Karpas-422 (cell line): Measurements from ENCODE around the gene ENPP3. TPM values are rescaled to one million over a fixed set of nuclear protein-coding genes. Genes with fewer than 3 reads are reported as not detected.

Experiments
- DNase-seq: peaks from one replicate; pipeline ENCODE4 v3.0.0-alpha.2; 2015
- H2AFZ ChIP-seq: fragments of 200-600 bp; sonication (generic); 2 replicates; pipeline ENCODE4 v1.6.1; 2014; ENCODE audit warnings: antibody characterized with exemption, low read length, mixed read lengths
- H3K27ac ChIP-seq: fragments of 200-600 bp; sonication (generic); 2 replicates; pipeline ENCODE4 v1.5.1; 2014; ENCODE audit warnings: mild to moderate bottlenecking, low read length, moderate library complexity
- H3K27me3 ChIP-seq: fragments of 200-600 bp; sonication (generic); 2 replicates; pipeline ENCODE4 v1.6.1; 2014; ENCODE audit warnings: low read length, mixed read lengths
- H3K36me3 ChIP-seq: fragments of 200-600 bp; sonication (generic); 2 replicates; pipeline ENCODE4 v1.6.1; 2014; ENCODE audit warnings: low read length, mixed read lengths; ENCODE audit not compliant: insufficient read depth
- H3K4me1 ChIP-seq: fragments of 200-600 bp; sonication (generic); 2 replicates; pipeline ENCODE4 v1.6.1; 2014; ENCODE audit warnings: mild to moderate bottlenecking, low read length, mixed read lengths
- H3K4me2 ChIP-seq: fragments of 200-600 bp; sonication (generic); 2 replicates; pipeline ENCODE4 v1.6.1; 2014; ENCODE audit warnings: low read length, low read depth, mild to moderate bottlenecking; ENCODE audit not compliant: poor library complexity, severe bottlenecking
- H3K4me3 ChIP-seq: fragments of 200-600 bp; sonication (generic); 2 replicates; pipeline ENCODE4 v1.5.1; 2014; ENCODE audit warnings: mild to moderate bottlenecking, antibody characterized with exemption, low read length, mixed read lengths
- H3K79me2 ChIP-seq: fragments of 200-600 bp; sonication (generic); 2 replicates; pipeline ENCODE4 v1.6.1; 2014; ENCODE audit warnings: mild to moderate bottlenecking, low read length, mixed read lengths
- H3K9ac ChIP-seq: fragments of 200-600 bp; sonication (generic); 2 replicates; pipeline ENCODE4 v1.6.0; 2014; ENCODE audit warnings: low read length
- H3K9me2 ChIP-seq: fragments of 200-600 bp; sonication (generic), shearing (Covaris generic); replicated peaks from 2 replicates; pipeline ENCODE4 v1.6.0; 2014; ENCODE audit warnings: mild to moderate bottlenecking, low read length, moderate library complexity; ENCODE audit not compliant: insufficient read depth
- H3K9me3 ChIP-seq: fragments of 300-700, 200-600 bp; sonication (generic); 2 replicates; pipeline ENCODE4 v1.6.1; 2014; ENCODE audit warnings: low read length, mixed read lengths
- H4K20me1 ChIP-seq: fragments of 200-600 bp; sonication (generic); 2 replicates; pipeline ENCODE4 v1.6.1; 2014; ENCODE audit warnings: mild to moderate bottlenecking, antibody characterized with exemption, low read length, low read depth; ENCODE audit not compliant: insufficient read depth
- total RNA-seq: library from RNA; depleted of rRNA; stranded (reverse); fragments of >200 nt; shearing (Covaris generic); gene quantifications from 2 replicates; pipeline ENCODE4 v1.2.3, GENCODE V29; 2014; ENCODE audit warnings: low replicate concordance

ENPP3 gene
- total RNA-seq, 1 experiment from 2014 or later = not detected

DNA sequence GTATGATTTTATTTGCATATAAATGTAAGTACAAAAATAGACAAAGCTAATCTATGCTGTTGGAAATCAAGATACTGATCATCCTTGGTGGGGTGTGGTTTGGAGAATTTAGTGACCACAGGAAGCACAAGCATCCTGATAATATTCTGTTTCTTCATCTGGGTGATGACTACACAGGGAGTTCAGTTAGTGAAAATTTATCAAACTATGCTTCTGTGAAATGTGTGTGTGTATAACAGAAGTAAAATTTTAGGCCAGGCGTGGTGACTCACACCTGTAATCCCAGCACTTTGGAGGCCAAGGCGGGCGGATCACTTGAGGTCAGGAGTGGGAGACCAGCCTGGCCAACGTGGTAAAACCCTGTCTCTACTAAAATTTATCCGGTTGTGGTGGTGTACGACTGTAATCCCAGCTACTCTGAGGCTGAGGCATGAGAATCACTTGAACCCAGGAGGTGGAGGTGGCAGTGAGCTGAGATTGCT, 20.6 kb downstream of the ENPP3 start:
- Histone ChIP-seq H3K9me2 (no peaks in the 10 kb centered on the region), H3K9ac (no peak overlapping the region), H3K36me3 (no peaks in the 10 kb centered on the region), H3K4me2 (no peak overlapping the region), H3K27ac (no peak overlapping the region), H3K79me2 (no peaks in the 10 kb centered on the region), H3K4me1 (no peaks in the 10 kb centered on the region), H4K20me1 (no peaks in the 10 kb centered on the region), H3K9me3 (no peaks in the 10 kb centered on the region), H3K27me3 (no peaks in the 10 kb centered on the region), H2AFZ (no peak overlapping the region), H3K4me3 (no peak overlapping the region)
- DNase-seq = no peak

DNA sequence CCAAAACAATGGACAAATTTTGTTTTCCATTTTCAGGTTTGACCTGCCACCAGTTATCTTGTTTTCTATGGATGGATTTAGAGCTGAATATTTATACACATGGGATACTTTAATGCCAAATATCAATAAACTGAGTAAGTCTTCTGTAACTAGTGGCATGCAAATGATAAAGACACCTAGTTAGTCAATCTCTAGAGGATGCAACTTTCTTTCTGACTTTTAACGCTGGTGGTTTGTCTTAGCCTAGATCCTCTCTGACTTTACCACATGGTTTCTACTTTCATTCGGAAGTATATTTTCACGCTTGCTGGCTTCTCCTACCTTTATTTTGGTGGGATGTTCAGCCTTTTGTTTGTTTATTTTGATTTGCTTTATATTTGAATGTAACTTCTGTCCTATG, 21.2 kb downstream of the ENPP3 start:
- Histone ChIP-seq H3K79me2 (no peaks in the 10 kb centered on the region), H3K9me3 (no peaks in the 10 kb centered on the region), H3K9me2 (no peaks in the 10 kb centered on the region)

DNA sequence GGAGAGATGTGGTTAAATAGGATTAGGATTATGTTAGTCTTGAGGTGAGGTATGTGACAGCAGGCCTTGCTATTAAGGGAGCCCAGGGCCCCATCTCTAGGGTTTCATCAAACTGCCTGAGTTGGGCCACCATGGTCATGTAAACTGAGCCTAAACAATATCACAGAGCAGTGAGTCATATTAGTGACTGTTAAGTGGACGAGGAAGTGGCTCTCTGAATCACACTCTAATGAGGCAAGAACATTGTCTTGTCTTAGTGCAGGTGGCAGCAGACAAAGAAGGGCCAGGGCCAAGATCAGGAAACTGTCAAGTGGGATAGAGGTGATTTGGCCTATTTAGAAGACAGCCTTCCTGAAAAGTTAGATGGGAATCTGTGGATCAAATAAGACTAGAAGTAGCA, 23.1 kb downstream of the ENPP3 start:
- Histone ChIP-seq H4K20me1 (no peaks in the 10 kb centered on the region), H3K79me2 (no peaks in the 10 kb centered on the region), H3K36me3 (no peaks in the 10 kb centered on the region), H3K9ac (no peak overlapping the region), H3K27me3 (no peaks in the 10 kb centered on the region), H3K4me2 (no peak overlapping the region), H3K4me3 (no peak overlapping the region), H2AFZ (no peak overlapping the region), H3K4me1 (no peaks in the 10 kb centered on the region), H3K9me3 (no peaks in the 10 kb centered on the region), H3K27ac (no peak overlapping the region), H3K9me2 (no peaks in the 10 kb centered on the region)
- no peak for DNase-seq

More for the DNA sequence above, 21.2 kb downstream of the ENPP3 start:
- H3K9ac ChIP-seq = no peak overlapping the region
- no peak overlapping the region for H3K4me2 ChIP-seq
- H3K4me3 ChIP-seq = no peak overlapping the region
- H4K20me1 ChIP-seq = no peaks in the 10 kb centered on the region
- DNase-seq = no peak
- no peaks in the 10 kb centered on the region for H3K27me3 ChIP-seq
- no peaks in the 10 kb centered on the region for H3K36me3 ChIP-seq
- H2AFZ ChIP-seq = no peak overlapping the region
- no peaks in the 10 kb centered on the region for H3K4me1 ChIP-seq
- H3K27ac ChIP-seq = no peak overlapping the region

DNA sequence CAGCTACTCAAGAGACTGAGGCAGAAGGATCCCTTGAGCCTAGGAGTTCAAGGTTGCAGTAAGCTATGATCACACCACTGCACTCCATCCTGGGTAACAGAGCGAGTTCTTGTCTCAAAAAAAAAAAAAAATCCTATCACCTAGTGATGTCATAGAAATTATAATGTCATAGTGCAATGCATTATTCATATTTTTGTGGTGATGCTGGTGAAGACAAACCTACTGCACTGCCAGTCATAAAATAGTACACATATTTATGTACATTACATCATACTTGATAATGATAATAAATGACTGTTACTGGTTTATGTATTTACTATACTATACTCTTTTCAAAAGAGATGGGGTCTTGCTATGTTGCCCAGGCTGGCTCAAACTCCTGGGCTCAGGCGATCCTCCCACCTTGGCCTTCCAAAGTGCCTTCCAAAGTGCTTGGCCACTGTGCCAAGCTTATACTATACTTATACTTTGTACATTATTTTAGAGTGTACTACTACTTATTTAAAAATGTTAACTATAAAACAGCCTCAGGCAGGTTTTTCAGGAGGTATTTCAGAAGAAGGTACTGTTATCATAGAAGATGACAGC, 26.6 kb downstream of the ENPP3 start:
- H3K9ac ChIP-seq = no peak overlapping the region
- H3K27ac ChIP-seq = no peak overlapping the region
- no peaks in the 10 kb centered on the region for H3K36me3 ChIP-seq
- no peak for DNase-seq
- no peaks in the 10 kb centered on the region for H3K4me1 ChIP-seq
- no peaks in the 10 kb centered on the region for H3K9me2 ChIP-seq
- H3K27me3 ChIP-seq = no peaks in the 10 kb centered on the region
- no peaks in the 10 kb centered on the region for H4K20me1 ChIP-seq
- no peaks in the 10 kb centered on the region for H3K9me3 ChIP-seq
- H2AFZ ChIP-seq = no peak overlapping the region
- no peaks in the 10 kb centered on the region for H3K79me2 ChIP-seq
- no peak overlapping the region for H3K4me3 ChIP-seq
- H3K4me2 ChIP-seq = no peak overlapping the region

DNA sequence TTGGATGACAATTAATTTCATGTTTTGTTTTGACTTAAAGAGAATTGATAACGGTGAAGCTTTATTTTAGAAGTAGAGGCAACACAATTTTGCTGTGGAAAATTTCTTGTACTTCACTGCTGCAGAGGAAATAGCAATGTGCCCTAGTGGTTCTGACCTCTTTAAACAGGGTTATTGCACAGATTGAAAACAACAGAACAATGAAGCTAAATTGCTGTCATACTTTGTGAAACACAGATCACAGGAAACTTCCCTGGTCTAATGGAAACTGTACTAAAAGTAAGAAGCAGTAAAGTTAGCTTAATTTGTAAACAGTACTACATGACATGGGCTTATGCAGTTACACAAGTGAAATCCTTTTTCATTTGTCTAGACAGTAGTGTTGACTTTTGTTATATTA, 32.8 kb downstream of the ENPP3 start:
- H3K9ac ChIP-seq = no peak overlapping the region
- no peak for DNase-seq
- no peak overlapping the region for H3K27ac ChIP-seq
- H2AFZ ChIP-seq = no peak overlapping the region
- H3K4me3 ChIP-seq = no peak overlapping the region
- no peaks in the 10 kb centered on the region for H3K9me3 ChIP-seq
- H3K27me3 ChIP-seq = no peaks in the 10 kb centered on the region
- H4K20me1 ChIP-seq = no peaks in the 10 kb centered on the region
- no peak overlapping the region for H3K4me2 ChIP-seq
- no peaks in the 10 kb centered on the region for H3K79me2 ChIP-seq
- no peaks in the 10 kb centered on the region for H3K9me2 ChIP-seq
- no peaks in the 10 kb centered on the region for H3K36me3 ChIP-seq
- no peaks in the 10 kb centered on the region for H3K4me1 ChIP-seq

DNA sequence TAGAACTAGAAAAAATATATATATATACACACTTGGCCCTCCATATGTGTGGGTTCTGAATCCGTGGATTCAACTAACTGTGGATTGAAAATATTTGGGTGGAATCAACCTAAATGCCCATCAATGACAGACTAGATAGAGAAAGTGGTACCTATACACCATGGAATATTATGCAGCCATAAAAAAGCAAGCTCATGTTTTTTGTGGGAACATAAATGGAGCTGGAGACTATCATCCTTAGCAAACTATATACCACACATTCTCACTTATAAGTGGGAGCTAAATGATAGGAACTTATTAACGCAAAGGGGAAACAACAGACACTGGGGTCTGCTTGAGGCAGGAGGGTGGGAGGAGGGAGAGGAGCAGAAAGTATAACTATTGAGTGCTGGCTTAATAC, 36.1 kb downstream of the ENPP3 start:
- no peaks in the 10 kb centered on the region for H3K9me3 ChIP-seq
- H3K27me3 ChIP-seq = no peaks in the 10 kb centered on the region
- H3K4me1 ChIP-seq = no peaks in the 10 kb centered on the region
- H4K20me1 ChIP-seq = no peaks in the 10 kb centered on the region
- no peak overlapping the region for H3K4me2 ChIP-seq
- no peak overlapping the region for H3K4me3 ChIP-seq
- no peak overlapping the region for H3K27ac ChIP-seq
- no peaks in the 10 kb centered on the region for H3K36me3 ChIP-seq
- no peaks in the 10 kb centered on the region for H3K9me2 ChIP-seq
- H2AFZ ChIP-seq = no peak overlapping the region
- H3K9ac ChIP-seq = no peak overlapping the region
- DNase-seq = no peak
- no peaks in the 10 kb centered on the region for H3K79me2 ChIP-seq

DNA sequence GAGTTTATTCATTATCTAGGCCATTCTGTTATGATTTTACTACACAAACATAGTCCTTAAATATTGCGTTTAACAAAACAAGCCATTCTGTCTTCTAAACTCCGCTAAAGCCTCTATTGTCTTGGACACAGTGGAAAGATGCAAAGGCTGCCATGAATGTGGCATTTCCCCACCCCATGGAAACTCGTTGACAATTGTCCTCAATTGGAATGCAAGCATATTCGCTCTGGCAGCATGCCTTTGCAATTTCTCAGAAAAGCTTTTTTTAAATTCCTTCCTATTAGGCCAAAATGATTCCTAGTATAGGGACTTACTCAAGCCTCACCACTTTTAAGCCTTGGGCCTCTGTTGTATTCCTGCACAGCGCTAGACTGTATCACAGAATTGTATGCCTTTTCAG, 41.3 kb downstream of the ENPP3 start:
- Histone ChIP-seq H3K27ac (no peak overlapping the region), H3K36me3 (no peaks in the 10 kb centered on the region), H3K4me2 (no peak overlapping the region), H3K9ac (no peak overlapping the region), H4K20me1 (no peaks in the 10 kb centered on the region), H3K79me2 (no peaks in the 10 kb centered on the region), H3K9me2 (no peaks in the 10 kb centered on the region), H3K4me3 (no peak overlapping the region), H2AFZ (no peak overlapping the region), H3K9me3 (no peaks in the 10 kb centered on the region), H3K4me1 (no peaks in the 10 kb centered on the region), H3K27me3 (no peaks in the 10 kb centered on the region)
- no peak for DNase-seq

DNA sequence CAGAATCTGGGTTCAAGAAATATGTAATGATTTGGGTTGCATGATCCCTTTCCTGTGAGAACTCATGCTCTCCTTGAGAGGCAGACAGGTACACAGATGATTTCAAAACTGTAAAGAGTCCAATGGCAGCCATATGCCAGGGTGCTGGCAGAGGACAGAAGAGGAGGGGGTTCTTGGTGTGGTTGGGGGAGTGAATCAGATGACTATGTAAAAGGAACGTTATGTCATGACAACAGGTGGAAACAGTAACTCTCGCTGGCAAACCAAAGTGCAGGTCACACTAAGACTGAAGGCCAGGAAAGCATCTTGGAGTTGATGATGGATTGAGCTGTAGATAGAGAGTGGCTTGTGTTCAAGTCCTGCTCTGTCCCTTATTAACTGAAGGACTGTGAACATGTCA, 43.8 kb downstream of the ENPP3 start:
- H3K36me3 ChIP-seq = no peaks in the 10 kb centered on the region
- H3K4me3 ChIP-seq = no peak overlapping the region
- H3K9ac ChIP-seq = no peak overlapping the region
- H3K4me1 ChIP-seq = no peaks in the 10 kb centered on the region
- no peak overlapping the region for H3K4me2 ChIP-seq
- no peaks in the 10 kb centered on the region for H3K9me3 ChIP-seq
- no peak for DNase-seq
- H3K79me2 ChIP-seq = no peaks in the 10 kb centered on the region
- H2AFZ ChIP-seq = no peak overlapping the region
- H3K9me2 ChIP-seq = no peaks in the 10 kb centered on the region
- no peaks in the 10 kb centered on the region for H3K27me3 ChIP-seq
- H4K20me1 ChIP-seq = no peaks in the 10 kb centered on the region
- H3K27ac ChIP-seq = no peak overlapping the region

DNA sequence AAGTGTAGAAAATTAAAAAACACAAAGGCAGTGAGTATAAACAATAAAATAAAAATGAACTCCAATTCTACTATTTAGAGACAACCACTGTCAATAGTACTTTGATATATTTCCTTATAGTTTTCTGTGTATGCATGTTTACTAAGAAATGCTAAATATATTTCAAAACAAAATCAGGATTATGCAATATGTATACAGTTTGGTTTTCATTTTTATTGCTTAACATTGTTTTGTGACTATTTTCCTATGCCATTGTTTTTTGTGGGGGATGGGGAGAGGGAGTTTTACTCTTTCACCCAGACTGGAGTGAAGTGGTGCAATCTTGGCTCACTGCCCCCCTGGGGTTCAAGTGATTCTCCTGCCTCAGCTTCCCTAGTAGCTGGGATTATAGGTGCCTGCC, 44.5 kb downstream of the ENPP3 start:
- H3K9ac ChIP-seq = no peak overlapping the region

More for the DNA sequence above, 44.5 kb downstream of the ENPP3 start:
- H3K9me2 ChIP-seq = no peaks in the 10 kb centered on the region
- no peaks in the 10 kb centered on the region for H3K36me3 ChIP-seq
- no peak for DNase-seq
- no peak overlapping the region for H3K4me3 ChIP-seq
- H3K9me3 ChIP-seq = no peaks in the 10 kb centered on the region
- H4K20me1 ChIP-seq = no peaks in the 10 kb centered on the region
- no peaks in the 10 kb centered on the region for H3K27me3 ChIP-seq
- H3K79me2 ChIP-seq = no peaks in the 10 kb centered on the region
- H3K4me2 ChIP-seq = no peak overlapping the region
- H3K27ac ChIP-seq = no peak overlapping the region
- no peak overlapping the region for H2AFZ ChIP-seq
- H3K4me1 ChIP-seq = no peaks in the 10 kb centered on the region
